Activated CD8-positive, alpha-beta memory T cell treated with anti-CD3 and anti-CD28 coated beads, Interleukin-2, amount 50 U/mL, for 24 hours (primary cell): ENCODE results near the gene PAX5.
"Not testable (repeated sequence)": the region's sequence is repeated elsewhere in the genome, so short reads cannot be mapped to it uniquely, and the experiment has no call there.

ENCODE experiments used
- DNase-seq: peaks from one replicate; pipeline ENCODE4 v3.0.0-alpha.2; 2020; ENCODE audit errors: extremely low read depth

The PAX5 gene

DNA sequence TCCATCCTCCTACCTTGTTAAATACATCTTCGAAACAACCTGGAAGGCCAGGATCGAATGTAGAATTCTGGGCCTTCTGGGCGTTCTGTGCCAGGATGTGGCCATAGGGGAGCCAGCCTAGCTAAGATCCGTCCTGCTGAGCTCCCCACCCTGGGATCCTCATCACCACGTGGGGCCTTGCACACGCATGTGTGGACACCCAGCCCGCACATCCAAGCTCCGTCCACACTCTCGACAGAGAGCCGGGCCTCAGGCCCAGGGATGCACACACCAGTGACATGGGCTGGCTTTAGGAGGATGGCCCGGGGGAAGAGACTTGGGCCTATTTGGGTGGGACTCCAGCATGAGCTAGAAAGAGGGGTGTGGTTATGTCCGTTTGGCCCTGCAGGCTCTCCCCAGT, 154.0 kb downstream of the PAX5 start:
- DNase-seq, result no peak

GRCh38 chr9:36878986-36879982, 154.8 kb downstream of the PAX5 start:
- no peak for DNase-seq

DNA sequence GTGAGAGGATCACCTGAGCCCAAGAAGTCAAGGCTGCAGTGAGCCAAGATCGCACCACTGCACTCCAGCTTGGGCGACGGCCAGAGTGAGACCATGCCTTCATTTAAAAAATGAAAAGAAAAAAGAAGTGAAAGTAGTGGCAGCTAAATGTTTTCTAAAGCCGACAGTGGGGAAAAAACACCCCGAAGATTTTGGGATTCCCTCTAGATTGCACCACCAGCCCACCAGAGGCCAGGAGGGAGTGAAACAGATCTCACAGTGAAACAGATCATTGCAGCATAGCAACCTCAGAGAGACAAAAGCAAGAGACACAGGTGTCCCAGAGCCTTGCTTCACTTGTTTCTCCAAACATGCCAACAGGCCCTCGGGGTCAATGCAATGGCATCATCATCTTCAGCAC, 156.8 kb downstream of the PAX5 start:
- DNase-seq, result no peak

GRCh38 chr9:36876056-36876455, 158.0 kb downstream of the PAX5 start:
- DNase-seq, result no peak

DNA sequence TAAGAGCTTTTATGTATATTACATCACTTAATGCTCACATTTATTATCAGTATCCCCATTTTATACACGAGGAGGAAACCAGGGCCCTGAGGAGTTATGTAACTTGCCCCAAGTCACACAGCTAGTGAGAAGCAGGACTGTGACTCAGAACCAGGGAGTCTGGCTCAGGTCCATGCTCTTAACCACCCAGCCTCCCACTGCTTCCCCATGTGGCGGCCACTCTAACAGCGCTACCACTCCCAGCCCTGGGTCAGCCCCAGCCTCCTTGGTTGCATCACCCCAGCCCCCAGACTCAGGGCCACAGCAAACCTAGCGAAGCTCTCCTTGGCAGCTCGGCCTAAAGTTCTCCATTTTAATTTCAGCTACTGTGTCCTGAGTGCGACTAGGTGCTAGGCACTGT, 159.1 kb downstream of the PAX5 start:
- DNase-seq, result no peak

DNA sequence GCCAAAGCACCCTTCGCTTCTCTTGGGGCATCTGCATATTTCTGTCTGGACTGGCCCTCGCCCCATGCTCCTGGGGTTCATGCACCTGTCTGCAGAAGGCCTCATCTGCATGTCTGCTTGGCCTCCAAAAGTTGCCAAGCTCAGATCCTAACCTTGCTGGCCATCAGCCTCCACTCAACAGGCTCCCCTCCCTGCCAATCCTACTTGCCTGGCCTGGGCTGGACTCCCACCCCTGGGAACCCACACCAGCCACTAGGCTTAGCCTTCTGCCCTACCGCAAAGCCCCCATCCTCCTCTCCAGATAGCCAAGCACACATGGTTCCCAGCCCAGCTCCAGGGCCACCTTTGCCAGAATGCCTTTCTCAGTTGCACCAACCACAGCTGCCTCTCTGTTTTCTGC, 159.8 kb downstream of the PAX5 start:
- DNase-seq, result no peak

GRCh38 chr9:36873247-36873875, 160.7 kb downstream of the PAX5 start:
- DNase-seq, result peak; percentile 39

- no peak for DNase-seq
Observed at GRCh38 chr9:36872641-36873040, 161.4 kb downstream of the PAX5 start.

DNA sequence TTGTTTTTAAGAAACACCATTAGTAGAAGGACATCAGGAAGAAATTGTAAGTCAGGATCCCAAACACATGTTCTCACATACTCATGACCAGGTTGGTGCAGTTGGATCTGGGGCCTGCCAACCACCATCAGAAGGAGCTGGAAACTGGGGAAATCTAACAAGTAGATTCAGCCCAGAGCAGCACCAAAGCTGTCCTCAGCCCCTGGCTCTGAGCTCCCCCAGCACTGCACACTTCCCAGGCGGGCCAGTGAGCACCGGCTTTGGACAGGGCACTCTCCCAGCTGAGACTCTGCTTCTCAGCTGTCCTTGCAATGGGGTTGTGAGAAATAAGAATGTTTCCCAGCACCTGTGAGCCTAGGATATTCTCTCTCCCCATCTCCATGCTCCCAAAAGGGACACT, 162.5 kb downstream of the PAX5 start:
- no peak for DNase-seq

DNA sequence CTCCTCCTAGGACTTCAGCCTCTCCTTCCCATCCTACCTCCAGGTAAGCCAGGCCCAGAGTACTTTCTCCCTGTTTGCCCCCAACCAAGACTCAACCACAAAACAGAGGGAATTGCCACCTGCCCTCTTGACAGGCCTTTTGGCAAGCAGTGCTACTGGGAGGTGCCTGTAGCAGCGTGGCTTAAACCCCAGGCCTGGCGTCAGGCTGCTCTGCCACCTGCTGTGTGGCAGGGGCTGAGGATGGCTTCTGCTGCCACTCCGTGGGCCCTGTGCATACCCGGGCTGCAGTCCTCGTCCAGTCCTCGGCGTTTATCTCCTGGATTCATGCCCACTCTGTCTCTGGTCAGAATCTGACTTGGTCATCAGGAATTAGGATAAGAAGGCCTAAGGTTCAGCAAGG, 163.1 kb downstream of the PAX5 start:
- no peak for DNase-seq

- not testable (repeated sequence) for DNase-seq
Observed at GRCh38 chr9:36869605-36870004, 164.5 kb downstream of the PAX5 start.

- DNase-seq, result no peak
Observed at GRCh38 chr9:36868586-36869282, 165.3 kb downstream of the PAX5 start.

DNA sequence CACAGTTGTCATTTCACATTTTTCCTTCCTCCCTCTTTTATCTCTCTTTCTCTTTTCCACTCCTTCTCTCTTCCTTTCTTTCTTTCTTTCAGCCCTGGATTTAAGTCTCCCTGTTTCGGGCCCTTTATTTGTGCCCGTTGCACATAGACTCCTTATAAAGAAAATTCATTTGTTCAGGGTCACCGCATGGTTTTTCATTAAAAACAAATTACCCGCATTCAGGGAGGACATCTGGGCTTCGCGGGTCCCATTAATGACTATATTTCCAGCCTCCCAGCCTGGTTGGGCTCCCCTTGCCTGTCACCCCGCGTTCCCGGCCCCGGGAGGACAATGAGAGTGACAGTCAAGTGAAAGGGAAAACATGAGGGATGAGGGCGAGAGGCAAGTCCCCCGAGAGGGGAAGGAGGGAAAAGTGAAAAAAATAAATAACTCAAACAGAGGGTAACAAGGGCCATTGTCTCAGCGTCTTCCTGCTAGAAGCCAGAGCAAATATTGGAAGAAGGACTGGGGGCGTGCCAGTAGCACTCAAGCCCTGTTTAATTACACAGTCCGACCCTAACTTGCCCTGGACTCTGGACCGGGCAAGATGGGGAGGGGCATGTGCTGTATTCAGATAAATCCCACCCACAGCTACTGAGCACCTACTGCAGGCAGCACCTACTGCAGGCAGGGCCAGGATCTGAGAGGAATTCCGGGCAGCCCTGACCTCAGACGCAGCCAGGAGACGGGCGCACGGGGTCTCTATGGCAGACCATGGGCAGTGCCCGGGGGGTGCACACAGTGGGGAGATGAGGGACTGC, 166.2 kb downstream of the PAX5 start:
- no peak for DNase-seq

DNA sequence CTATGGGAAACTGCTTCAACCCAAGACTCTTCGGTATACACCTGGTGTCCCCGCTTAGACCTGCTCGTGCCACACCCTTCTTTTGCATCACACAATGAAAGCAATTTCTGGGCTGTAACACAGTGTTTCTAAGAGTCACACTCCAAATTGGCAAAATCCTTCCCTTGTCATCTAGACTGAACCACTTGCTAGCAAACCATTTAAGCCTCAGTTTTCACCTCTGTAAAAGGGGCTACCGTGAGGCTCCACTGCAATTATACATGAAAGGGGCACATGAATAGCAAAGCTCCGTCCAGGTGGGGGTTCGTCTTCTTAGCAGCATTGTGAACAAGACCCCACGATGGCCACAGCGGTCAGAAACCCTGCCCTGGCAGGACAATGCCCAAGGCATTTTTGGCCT, 166.8 kb downstream of the PAX5 start:
- DNase-seq, result no peak

DNA sequence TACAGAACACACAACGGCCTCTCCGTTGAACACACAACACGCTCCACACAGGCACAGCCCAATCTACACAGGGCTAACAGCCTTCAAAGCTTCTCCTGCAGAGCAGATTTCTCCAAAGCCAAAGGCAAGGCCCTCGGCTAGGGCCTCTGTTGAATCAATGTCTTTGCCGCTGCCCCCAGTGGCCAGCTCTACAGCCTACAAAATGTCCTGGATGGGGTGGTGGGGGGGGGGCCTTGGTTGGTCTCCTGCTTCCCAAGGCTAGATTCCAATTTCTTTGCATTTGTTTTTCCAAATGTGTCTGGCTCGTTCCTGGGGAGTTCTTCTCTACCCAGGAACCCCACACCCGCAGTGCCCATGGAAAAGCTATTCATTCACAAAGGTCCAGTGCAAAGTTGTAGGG, 167.2 kb downstream of the PAX5 start:
- DNase-seq, result no peak

- no peak for DNase-seq
Observed at GRCh38 chr9:36865731-36866635, 168.1 kb downstream of the PAX5 start.

GRCh38 chr9:36864491-36865410, 169.3 kb downstream of the PAX5 start:
- no peak for DNase-seq

- no peak for DNase-seq
Observed at GRCh38 chr9:36862206-36863145, 171.6 kb downstream of the PAX5 start.
